HG03135 (cell line): ENCODE data around the gene LIPT2.
"Not testable (repeated sequence)": the region's sequence is repeated elsewhere in the genome, so short reads cannot be mapped to it uniquely, and the experiment has no call there.

Source experiments
- ATAC-seq: cut with Tn5 transposase; IDR thresholded peaks from one replicate; pipeline ENCODE4 v1.9.1; 2021; ENCODE audit warnings: mild to moderate bottlenecking, moderate library complexity; ENCODE audit not compliant: unreplicated experiment

The LIPT2 gene

DNA sequence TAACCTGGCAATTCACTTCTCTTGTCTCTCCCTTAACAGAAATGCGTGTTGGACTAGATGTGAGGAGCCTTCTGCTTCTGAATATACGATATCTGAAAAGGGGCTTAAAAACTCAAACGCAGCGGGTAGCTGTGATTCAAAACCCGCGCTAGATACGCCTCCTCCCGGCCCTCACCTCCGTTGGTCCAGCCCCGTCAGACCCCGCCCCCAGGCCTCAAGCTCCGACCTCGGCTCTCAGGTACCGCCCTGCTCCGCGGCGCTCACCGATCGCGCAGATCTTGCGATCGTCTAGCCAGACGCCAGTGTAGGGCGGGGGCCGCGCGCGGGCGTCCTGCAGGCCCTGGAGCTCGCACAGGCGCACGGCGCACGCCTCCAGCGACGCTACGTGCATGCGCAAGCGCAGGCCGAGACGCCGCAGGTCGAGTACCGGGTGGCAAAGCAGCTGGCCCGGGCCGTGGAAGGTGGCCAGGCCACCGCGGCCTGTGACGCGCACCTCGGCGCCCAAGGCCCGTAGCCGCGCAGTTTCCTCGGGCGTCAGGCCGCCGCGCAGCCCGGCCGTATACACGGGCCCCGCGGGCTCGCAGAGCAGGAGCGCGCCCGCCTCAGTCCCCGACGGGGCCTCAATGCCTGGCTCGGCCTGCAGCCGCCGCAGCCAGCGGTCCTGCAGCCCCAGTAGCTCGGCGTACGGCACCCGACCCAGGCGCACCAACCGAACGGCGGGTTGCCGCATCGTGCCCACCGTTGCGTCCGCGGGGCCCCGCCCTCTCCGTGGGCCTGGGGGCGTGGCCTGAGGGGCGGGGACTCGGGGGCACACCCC lies at the start of gene LIPT2:
TSS of gene LIPT2 (minus strand) at position 751 of the 817 bp plus-strand sequence. CDS start at position 730, 21 bp downstream.
- ATAC-seq, result peak; percentile 97

DNA sequence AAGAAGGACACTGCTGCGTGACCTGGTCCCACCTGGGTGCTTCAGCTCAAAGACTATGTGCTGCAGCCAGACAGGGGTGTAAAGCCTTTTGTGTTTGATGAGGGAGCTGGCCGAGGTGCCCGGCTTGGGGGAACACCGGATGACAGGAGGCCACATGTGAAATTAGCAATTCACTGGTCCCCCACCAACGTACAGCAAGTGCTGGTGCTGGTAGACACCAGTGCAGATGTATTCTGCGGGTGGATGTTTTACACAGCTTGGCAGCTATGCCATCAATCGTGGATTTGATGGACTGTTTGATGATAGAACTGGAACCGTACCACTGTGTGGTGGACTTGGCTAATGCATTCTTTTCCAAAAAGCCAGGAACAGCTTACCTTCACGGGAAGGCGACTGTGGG lies 47.9 kb upstream of the LIPT2 start:
- no peak for ATAC-seq

DNA sequence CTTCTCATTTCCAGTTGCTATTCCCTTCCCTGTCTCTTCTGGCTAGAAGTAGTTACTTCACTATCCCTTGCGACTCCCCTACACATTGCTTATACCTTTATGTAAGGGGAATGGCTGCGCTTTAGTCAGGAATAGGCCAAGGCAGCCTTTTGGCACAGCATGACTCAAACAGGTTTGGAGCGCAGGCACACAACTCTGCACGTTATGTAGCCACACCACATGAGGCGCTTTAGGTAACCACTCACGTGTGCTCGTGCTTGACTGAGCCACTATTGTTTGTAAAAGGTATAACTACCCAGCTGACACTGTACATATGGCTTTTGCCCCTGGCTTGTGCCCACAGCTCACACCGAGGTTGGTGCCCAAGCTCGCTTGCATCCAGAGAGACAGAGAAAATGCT lies 46.7 kb upstream of the LIPT2 start:
- no peak for ATAC-seq

DNA sequence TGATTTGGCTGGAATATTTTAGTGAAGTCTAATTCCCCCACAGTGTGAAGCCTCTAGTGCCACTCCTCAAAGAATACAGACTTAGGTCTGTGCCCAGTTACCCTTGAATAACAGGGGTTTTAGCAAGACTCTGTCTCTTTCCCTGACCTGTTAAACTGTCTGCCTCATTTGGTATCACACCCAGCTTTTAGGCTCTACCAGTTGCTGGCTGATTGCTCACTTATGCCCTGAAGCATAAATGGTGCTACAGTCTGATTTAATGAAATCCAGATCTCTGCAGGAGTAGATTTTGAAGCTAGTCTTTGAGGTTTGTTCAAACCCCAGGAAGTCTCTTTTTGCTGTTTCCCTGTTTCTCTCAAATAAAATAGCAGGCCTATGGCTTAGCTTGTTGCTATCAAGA lies 45.2 kb upstream of the LIPT2 start:
- ATAC-seq, result no peak

DNA sequence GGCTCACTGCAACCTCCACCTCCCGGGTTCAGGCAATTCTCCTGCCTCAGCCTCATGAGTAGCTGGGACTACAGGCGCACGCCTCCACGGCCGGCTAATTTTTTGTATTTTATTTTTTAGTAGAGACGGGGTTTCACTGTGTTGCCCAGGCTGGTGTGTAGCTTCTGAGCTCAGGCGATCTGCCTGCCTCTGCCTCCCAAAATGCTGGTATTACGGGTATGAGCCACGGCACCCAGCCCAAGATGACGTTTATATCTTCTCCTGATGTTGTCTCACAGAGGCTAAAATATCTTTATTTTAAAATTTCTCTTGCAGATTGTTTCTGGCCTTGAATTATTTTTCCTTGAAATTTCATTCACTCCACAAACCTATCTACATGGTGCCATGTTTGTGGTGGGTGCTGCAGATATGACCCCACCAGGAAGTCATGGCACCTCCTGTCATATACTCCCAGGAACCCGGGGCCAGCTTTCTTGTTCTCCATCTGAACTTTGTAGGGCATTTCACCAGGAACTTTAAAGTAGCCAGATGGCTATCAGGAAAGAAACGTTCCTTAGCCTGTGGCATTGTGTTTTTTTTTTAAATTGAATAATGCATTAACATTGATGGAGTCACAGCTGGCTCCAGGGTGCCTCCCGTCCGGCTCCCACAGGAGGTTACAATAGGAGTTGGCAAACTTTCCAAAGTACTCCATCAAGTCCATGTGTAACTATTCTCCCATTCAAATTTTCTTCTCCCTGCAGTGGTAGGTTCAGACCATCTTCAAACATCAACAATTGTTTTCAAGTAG lies 42.0 kb upstream of the LIPT2 start:
- no peak for ATAC-seq

DNA sequence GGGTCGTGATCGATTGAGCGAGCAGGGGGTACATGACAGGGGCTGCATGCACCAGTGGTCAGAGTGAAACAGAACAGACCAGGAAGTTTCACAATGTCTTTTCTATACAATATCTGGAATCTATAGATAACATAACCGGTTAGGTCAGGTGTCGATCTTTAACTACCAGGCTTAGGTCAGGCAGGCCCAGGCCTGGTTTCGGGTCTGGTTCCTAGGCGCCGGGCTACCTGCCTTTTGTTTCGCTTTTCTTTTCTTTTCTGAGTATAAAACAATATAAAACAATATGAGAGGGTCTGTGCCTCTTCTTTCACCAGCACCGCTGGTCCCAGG lies 41.4 kb upstream of the LIPT2 start:
- ATAC-seq, result not testable (repeated sequence)

DNA sequence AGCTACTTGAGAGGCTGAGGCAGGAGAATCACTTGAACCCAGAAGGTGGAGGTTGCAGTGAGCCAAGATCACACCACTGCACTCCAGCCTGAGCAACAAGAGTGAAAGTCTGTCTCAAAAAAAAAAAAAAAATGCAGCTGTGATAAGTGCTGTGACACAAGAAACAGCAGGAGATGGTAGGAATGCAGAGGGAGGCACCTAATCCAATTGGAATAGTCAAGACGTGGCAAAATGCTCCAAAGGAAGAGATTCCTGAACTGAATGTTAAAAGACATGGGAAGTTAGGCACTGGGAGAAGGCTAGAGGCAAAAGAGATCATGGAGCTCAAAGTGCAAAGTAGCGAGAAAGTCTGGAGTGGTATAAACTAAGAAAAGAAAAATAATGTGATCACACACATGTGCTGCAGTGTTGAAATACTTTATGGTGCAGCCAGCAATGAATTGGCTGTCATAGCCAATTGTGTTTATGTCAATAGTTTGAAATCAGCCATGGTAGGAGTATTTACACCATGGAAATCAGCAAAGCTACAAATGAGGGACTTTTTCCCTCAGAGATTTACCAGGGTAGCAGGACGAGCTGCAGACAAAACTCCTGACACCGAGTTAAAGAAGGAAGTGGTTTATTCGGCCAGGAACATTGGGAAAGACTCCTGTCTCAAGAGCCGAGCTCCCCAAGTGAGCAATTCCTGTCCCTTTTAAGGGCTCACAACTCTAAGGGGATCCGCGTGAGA lies 40.9 kb upstream of the LIPT2 start:
- ATAC-seq, result no peak

- ATAC-seq, result no peak
Observed at GRCh38 chr11:74533421-74533820, 39.9 kb upstream of the LIPT2 start.

- ATAC-seq, result no peak
Observed at GRCh38 chr11:74532501-74533246, 39.1 kb upstream of the LIPT2 start.

DNA sequence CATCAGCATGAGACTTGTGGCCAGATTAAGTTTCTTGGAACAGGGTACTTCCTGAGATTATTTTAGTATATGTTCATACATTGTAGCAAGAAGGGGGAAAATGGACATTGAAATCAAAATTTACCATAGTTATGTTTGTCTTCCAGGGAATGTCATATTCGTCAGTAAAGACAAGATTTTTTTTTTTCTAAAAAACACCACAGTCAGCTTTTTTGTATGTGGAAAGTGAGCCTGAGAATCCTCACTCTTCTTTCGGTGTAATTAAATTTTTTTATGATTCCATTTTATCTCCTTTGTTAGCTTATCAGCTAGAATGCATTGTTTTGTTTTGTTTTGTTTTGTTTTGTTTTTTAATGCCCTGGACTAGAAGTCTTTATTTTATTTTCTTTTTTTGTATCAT lies 31.5 kb upstream of the LIPT2 start:
- ATAC-seq, result no peak

DNA sequence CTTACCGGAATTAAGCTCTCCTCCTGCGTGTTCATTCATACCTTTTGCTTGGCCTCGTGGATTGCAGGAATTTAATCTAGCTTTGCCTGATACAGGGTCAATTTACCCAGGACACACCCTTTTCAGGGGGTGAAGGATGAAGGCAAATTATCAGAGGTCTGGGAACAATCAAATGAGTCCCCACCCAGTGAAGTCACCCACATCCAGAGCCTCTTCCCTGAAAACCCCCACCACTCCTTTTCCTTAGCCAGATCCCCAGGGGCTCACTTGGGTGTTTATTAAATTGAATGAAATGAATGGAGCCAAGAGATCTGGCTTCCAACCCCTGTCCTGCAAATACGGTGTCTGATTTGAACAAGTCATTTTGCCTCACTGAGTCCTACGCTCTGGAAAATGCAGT lies 31.0 kb upstream of the LIPT2 start:
- no peak for ATAC-seq

DNA sequence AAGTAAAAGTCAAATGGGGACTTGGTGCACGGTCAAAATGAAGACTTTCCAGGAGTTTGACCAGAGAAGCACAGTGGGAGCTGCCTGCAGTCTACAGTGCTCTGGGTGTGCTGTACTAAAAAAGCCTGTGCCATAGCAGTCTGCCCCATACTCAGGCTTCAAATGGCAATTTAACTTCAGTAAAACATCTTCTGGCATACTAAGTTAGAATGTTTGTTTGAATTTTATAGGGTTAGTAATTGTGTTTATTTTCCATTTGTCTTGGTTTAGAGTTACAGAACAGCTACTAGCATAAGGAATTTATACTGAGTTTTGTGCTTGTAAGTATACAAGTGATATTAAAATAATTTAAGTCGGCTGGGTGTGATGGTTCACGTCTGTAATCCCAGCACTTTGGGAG lies 29.3 kb upstream of the LIPT2 start:
- ATAC-seq, result no peak

- no peak for ATAC-seq
Observed at GRCh38 chr11:74521666-74522252, 28.2 kb upstream of the LIPT2 start.

DNA sequence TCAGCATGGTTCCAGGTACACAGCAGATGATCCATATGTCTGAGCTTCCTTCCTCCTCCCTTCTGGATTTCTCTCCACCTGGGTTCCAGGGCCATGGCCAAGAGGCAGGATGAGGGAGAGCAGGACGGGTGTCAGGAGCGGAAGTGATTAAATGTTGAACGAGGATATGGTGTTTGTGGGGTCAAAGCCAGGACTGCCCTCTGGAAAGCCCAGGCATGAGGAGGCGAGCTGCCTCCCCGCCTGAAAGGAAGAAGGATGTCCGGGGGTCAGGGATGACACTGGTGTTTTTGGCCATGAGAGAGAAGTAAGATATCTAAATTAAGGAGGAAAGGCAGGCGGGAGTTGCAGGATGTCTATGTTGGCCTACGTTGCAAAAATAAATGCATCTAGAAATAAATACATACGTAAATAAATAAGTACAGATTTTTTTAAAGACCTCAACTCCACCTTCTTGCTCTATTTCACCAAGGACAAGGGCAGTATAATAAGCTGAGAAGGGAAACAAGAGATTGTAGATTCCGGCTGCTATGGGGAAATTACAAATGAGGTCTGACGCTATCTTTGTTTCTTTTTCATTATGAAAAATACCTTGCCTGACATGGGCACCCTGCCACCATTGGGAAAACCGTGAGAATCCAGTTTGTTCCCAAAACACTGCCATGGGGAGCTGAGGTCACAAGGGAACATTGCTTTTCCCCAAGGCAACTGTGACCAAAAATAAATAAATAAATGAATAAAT lies 27.6 kb upstream of the LIPT2 start:
- ATAC-seq, result no peak

DNA sequence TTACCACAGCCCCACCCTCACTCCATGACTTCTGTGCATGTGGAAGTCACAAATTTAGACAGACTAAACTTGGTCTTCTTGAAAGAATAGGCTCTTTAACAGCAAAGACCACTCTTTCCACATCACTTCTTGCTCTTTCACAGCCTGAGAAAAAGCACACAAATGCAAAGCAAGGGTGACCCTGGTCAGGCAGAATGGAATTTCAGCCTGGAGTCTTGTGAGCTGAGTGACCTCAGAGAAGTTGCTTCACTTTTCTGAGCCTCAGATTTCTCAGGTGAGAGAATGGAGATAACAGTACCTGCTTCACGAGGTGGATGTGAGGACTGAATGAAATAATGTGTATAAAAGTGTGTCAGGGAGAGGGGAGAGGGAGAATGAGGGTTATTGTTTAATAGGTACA lies 26.8 kb upstream of the LIPT2 start:
- ATAC-seq, result no peak

- ATAC-seq, result no peak
Observed at GRCh38 chr11:74519710-74520109, 26.2 kb upstream of the LIPT2 start.

DNA sequence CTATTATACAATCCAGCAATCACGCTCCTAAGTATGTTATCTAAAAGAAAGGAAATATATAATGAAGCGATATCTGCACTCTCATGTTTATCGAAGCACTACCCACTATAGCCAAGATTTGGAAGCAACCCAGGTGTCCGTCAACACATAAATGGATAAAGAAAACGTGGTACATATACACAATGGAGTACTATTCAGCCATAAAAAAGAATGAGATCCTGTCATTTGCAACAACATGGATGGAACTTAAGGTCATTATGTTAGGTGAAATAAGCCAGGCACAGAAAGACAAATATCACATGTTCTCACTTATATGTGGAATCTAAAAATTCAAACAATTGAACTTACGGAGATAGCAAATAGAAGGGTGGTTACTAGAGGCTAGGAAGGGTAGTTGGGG lies 24.1 kb upstream of the LIPT2 start:
- not testable (repeated sequence) for ATAC-seq

GRCh38 chr11:74507582-74507981 lies 14.1 kb upstream of the LIPT2 start:
- no peak for ATAC-seq

- no peak for ATAC-seq
Observed at GRCh38 chr11:74506823-74507222, 13.3 kb upstream of the LIPT2 start.

- no peak for ATAC-seq
Observed at GRCh38 chr11:74505911-74506310, 12.4 kb upstream of the LIPT2 start.
